K562 (cell line): Measurements from ENCODE around the gene UBE2QL1. TPM values are rescaled to one million over a fixed set of nuclear protein-coding genes. Genes with fewer than 3 reads are reported as not detected.
A peak's percentile ranks its signal among the peaks of the same experiment; 100 is the strongest.

Source experiments
- ATAC-seq: fragments of 200-7000 bp; cut with Tn5 transposase; 3 replicates; pipeline ENCODE4 v1.9.1; 2020; ENCODE audit warnings: moderate library complexity
- BruUV-seq: library from RNA; stranded (reverse); fragments of 400-500 nt; replicated peaks from 2 replicates; lab custom pipeline; 2021; lab: Mats Ljungman, UMichigan
- CTCF ChIA-PET: fragments of 300-600 bp; formaldehyde crosslinking; extraction: SDS; loops from one replicate; lab custom pipeline; 2021; ENCODE audit warnings: low intra/inter-chr PET ratio; lab: Yijun Ruan, JAX
- POLR2A ChIA-PET: fragments of 300-600, 350-650 bp; sonication (Branson Sonifier 250); formaldehyde crosslinking; extraction: SDS; loops from one replicate; lab custom pipeline; 2021; ENCODE audit warnings: antibody characterized with exemption, inconsistent platforms; lab: Yijun Ruan, JAX
- DNase-seq, 4 experiments: peaks; one replicate each; pipeline versions ENCODE4 v3.0.0 to v3.0.0-alpha.2; 2011 to 2018; ENCODE audit warnings: low spot score in 3 of 4, mixed read lengths in 3 of 4; ENCODE audit errors: extremely low read depth in 1 of 4
- FAIRE-seq: peaks from 2 replicates; lab custom pipeline; 2011; peaks lifted over from hg19 to GRCh38; lab: Jason Lieb, UNC
- H2AFZ ChIP-seq: 2 replicates; pipeline ENCODE4 v1.6.0; 2011; ENCODE audit warnings: low read depth, low read length, control low read depth, inconsistent platforms
- H3K27ac ChIP-seq: fragments of 200-600 bp; 3 replicates; pipeline ENCODE4 v1.8.0; 2011; ENCODE audit warnings: low read depth, mild to moderate bottlenecking, control low read depth, inconsistent platforms, low read length, moderate library complexity, mixed read lengths; ENCODE audit errors: extremely low read depth
- H3K27me3 ChIP-seq, 2 experiments: fragments of 300-600 bp in 1 of 2; 2 replicates in 1 of 2; 3 replicates in 1 of 2; pipeline versions ENCODE4 v1.6.0 to v1.8.0; 2011; ENCODE audit warnings: inconsistent platforms in 2 of 2, low read length in 2 of 2, mild to moderate bottlenecking in 1 of 2, mixed read lengths in 1 of 2, moderate library complexity in 1 of 2; ENCODE audit not compliant: control insufficient read depth in 2 of 2, insufficient read depth in 2 of 2
- H3K36me3 ChIP-seq: fragments of 300-600 bp; 3 replicates; pipeline ENCODE4 v1.8.0; 2011; ENCODE audit warnings: mild to moderate bottlenecking, low read length, inconsistent platforms; ENCODE audit not compliant: control insufficient read depth, insufficient read depth
- H3K4me1 ChIP-seq, 2 experiments: fragments of 200-600 bp in 1 of 2; replicated peaks in 1 of 2; 2 replicates in 1 of 2; 3 replicates in 1 of 2; pipeline versions ENCODE4 v1.5.1 to v1.8.0; 2011; ENCODE audit warnings: inconsistent platforms in 2 of 2, low read length in 2 of 2, mild to moderate bottlenecking in 1 of 2, mixed read lengths in 1 of 2, moderate library complexity in 1 of 2; ENCODE audit not compliant: control insufficient read depth in 2 of 2, insufficient read depth in 2 of 2
- H3K4me2 ChIP-seq: 2 replicates; pipeline ENCODE4 v1.6.1; 2011; ENCODE audit warnings: low read length, control low read depth, inconsistent platforms, mixed read lengths; ENCODE audit not compliant: insufficient read depth
- H3K4me3 ChIP-seq: fragments of 200-600 bp; sonication (generic), shearing (Covaris generic); 2 replicates; pipeline ENCODE4 v1.5.1; 2016; ENCODE audit warnings: control low read depth, inconsistent platforms
- H3K79me2 ChIP-seq: fragments of 200-600 bp; 3 replicates; pipeline ENCODE4 v1.8.0; 2011; ENCODE audit warnings: low read length, inconsistent platforms; ENCODE audit not compliant: control insufficient read depth, insufficient read depth
- H3K9ac ChIP-seq, 2 experiments: 2 replicates each; pipeline versions ENCODE4 v1.6.0 to v1.6.1; 2011; ENCODE audit warnings: low read depth in 2 of 2, low read length in 2 of 2, control low read depth in 1 of 2, inconsistent platforms in 1 of 2, mild to moderate bottlenecking in 1 of 2, mixed read lengths in 1 of 2; ENCODE audit not compliant: insufficient read depth in 1 of 2
- H3K9me1 ChIP-seq: one replicate; pipeline ENCODE4 v1.6.0; 2011; ENCODE audit warnings: inconsistent platforms, mild to moderate bottlenecking, low read length, moderate library complexity; ENCODE audit not compliant: control insufficient read depth, insufficient read depth
- H3K9me3 ChIP-seq: replicated peaks from 2 replicates; pipeline ENCODE4 v1.5.1; 2011; ENCODE audit warnings: low read depth, low read length, inconsistent platforms; ENCODE audit not compliant: control insufficient read depth, insufficient read depth
- H4K20me1 ChIP-seq: replicated peaks from 2 replicates; pipeline ENCODE4 v1.6.1; 2011; ENCODE audit warnings: low read length, inconsistent platforms, mixed read lengths; ENCODE audit not compliant: control insufficient read depth, insufficient read depth
- BHLHE40 ChIP-seq: IDR thresholded peaks from 2 replicates; pipeline ENCODE4 v1.6.1; 2011; ENCODE audit warnings: low read length, improper control_type of control experiment
- KDM4B ChIP-seq, 2 experiments: fragments of 450-650 bp in 1 of 2; sonication (generic) in 1 of 2; IDR thresholded peaks; 2 replicates each; pipeline ENCODE4 v1.6.1; 2016 to 2017; ENCODE audit warnings: borderline replicate concordance in 2 of 2, antibody characterized with exemption in 1 of 2, low read depth in 1 of 2, mild to moderate bottlenecking in 1 of 2
- PCBP1 ChIP-seq: fragments of 200-400 bp; formaldehyde crosslinking; IDR thresholded peaks from 2 replicates; pipeline ENCODE4 v1.6.1; 2018; ENCODE audit warnings: mild to moderate bottlenecking, low read depth, low read length; ENCODE audit not compliant: poor library complexity, severe bottlenecking
- RCOR1 ChIP-seq, 2 experiments: IDR thresholded peaks; 2 replicates each; pipeline ENCODE4 v1.6.1; 2012; ENCODE audit warnings: low read depth in 2 of 2, low read length in 2 of 2, borderline replicate concordance in 1 of 2, improper control_type of control experiment in 1 of 2
- SIN3B ChIP-seq: fragments of 450-650 bp; IDR thresholded peaks from 2 replicates; pipeline ENCODE4 v1.6.1; 2017; ENCODE audit warnings: low read depth, mild to moderate bottlenecking, moderate library complexity
- WGBS: fragments of 100-300 bp; shearing (Covaris generic); methylation state at CpG from one replicate; pipeline ENCODE4 v1.1.6; 2016; ENCODE audit warnings: low coverage, mixed read lengths; ENCODE audit not compliant: insufficient coverage; ENCODE audit errors: missing lambda C conversion rate; 5-methylcytosine and 5-hydroxymethylcytosine counted together
- in situ Hi-C: fragments of 300-500 bp; cut with MboI; formaldehyde crosslinking; loops from 4 replicates; pipeline ENCODE4 v1.15.0; 2018; ENCODE audit warnings: inconsistent platforms, mixed read lengths
- intact Hi-C: fragments of 100-400 bp; cut with micrococcal nuclease; formaldehyde crosslinking; loops from 2 replicates; pipeline ENCODE4 v1.14.2; 2022
- polyA plus RNA-seq, 8 experiments: library from polyadenylated mRNA; depleted of rRNA in 4 of 8; stranded (reverse) in 5 of 8; unstranded in 3 of 8; fragments of >200 nt; fragmentation: Nextera tagmentation in 2 of 8; fragmentation: Illumina TruSeq in 1 of 8; extraction: Ambion mirVana in 2 of 8; extraction: Trizol in 1 of 8; gene quantifications; 2 replicates each; pipeline versions ENCODE4 v1.2.1 to v1.2.3, GENCODE V29; 2011 to 2014; ENCODE audit warnings: inconsistent platforms in 1 of 8, missing spikeins in 1 of 8
- total RNA-seq, 7 experiments: library from RNA; depleted of rRNA in 6 of 7; stranded (reverse); fragments of >200 nt in 6 of 7; fragmentation: Illumina TruSeq in 2 of 7; extraction: Trizol in 2 of 7; gene quantifications; 2 replicates each; pipeline versions ENCODE4 v1.2.1 to v1.2.3, GENCODE V29; 2011 to 2021; ENCODE audit warnings: low replicate concordance in 1 of 7
- TF ChIP-seq, protein P1 (sequence below), 2 experiments: fragments of 450-650 bp; formaldehyde crosslinking in 1 of 2; IDR thresholded peaks; 2 replicates each; pipeline versions ENCODE4 v1.4.0 to v1.6.1; 2014 to 2020; ENCODE audit warnings: mild to moderate bottlenecking in 2 of 2, borderline replicate concordance in 1 of 2, low read depth in 1 of 2

The UBE2QL1 gene
- total and polyA plus RNA-seq, 9 of the 15 experiments (the other 6 are each of a cell fraction or from before 2014, with no cell fraction given): not detected

DNA sequence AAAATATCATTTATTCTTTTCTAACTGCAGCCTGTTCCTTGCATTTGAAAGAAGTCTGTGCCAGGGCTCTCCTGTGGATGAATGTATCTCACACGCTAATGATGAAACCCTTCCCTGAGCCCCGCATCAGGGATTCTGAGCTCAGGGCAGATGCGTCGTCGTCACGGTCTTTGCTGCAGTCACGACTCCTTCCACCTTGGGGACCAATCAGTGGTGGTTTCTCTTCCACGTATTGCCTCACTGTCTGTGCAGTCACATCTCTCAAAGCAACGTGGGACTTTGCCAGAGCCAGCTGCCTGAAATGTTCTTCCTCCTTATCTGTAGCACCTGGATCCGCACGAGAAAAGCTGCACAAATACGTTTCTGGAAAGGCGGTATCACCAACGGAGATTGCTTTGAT is 13.9 kb upstream of the UBE2QL1 start:
- FAIRE-seq: no peak
- ChIA-PET CTCF (interaction anchor here (1.2 kb wide), 1 partner anchor 943 kb away, joined by 3 read pairs; no protein-coding TSS in a partner anchor), POLR2A (interaction anchor here (2.0 kb wide), 1 partner anchor 12 kb away, joined by 5 read pairs; no protein-coding TSS in a partner anchor)
- Histone ChIP-seq H3K4me1 (no peaks in the 10 kb centered on the region), H3K9me1 (no peaks in the 10 kb centered on the region), H2AFZ (no peak overlapping the region), H4K20me1 (0 out of 2 replicates have a peak, but pooled peaks cover 7% of the 10 kb centered on the region), H3K27ac (no peak overlapping the region), H3K79me2 (no peaks in the 10 kb centered on the region), H3K9ac (no peak overlapping the region), H3K9me3 (no peaks in the 10 kb centered on the region), H3K4me3 (no peak overlapping the region), H3K27me3 (peaks cover 15 to 27% of the 10 kb centered on the region in 2 experiments), H3K4me2 (no peak overlapping the region), H3K36me3 (no peaks in the 10 kb centered on the region)
- BruUV-seq: no TSS peak
- no peak for DNase-seq
- WGBS: under 1% methylated on average over 14 of the region's 14 CpGs
- intact Hi-C loops: loop anchor here (5.0 kb wide), 1 partner anchor 142 kb away; no protein-coding TSS in a partner anchor
- TF ChIP-seq PCBP1: no peak
- no peak for ATAC-seq
- in situ Hi-C loops: no loop called here

DNA sequence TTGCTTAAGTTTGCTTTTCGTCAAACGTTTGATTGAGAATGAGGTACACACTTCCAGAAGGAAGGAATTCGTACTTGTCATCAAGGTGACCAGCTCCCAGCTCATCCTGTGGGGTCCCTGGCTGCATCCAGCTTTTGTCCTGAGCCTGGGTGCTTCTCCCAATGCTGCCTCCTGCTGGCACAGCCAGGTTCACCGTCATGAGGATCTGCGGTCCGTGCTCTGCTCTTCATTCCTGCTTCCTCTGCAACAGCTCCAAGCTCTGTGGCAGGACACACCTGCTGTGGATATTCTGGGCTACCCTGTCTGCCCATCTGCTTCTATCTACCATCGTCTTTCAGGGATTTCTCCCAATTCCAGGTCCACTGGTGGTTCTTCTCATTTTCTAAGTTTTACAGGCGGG is 13.3 kb upstream of the UBE2QL1 start:
- 2% methylated on average over 8 of the region's 8 CpGs for WGBS
- H3K27ac ChIP-seq: no peak overlapping the region
- ChIA-PET POLR2A (no interaction called here), CTCF (no interaction called here)
- no peaks in the 10 kb centered on the region for H3K9me1 ChIP-seq
- DNase-seq: peak; percentile 29 to 55 (median 36)
- H3K4me1 ChIP-seq: no peaks in the 10 kb centered on the region
- BruUV-seq: no TSS peak
- H3K27me3 ChIP-seq: peaks cover 15 to 27% of the 10 kb centered on the region in 2 experiments
- no peak overlapping the region for H3K4me3 ChIP-seq
- no peak overlapping the region for H3K9ac ChIP-seq
- no peaks in the 10 kb centered on the region for H3K36me3 ChIP-seq
- in situ Hi-C loops: no loop called here
- no peaks in the 10 kb centered on the region for H3K9me3 ChIP-seq
- no peak overlapping the region for H2AFZ ChIP-seq
- peak; percentile 73 for FAIRE-seq
- H3K79me2 ChIP-seq: no peaks in the 10 kb centered on the region
- ATAC-seq: peak; percentile 89
- no peak overlapping the region for H3K4me2 ChIP-seq
- 0 out of 2 replicates have a peak, but pooled peaks cover 7% of the 10 kb centered on the region for H4K20me1 ChIP-seq
- intact Hi-C loops: loop anchor here (5.0 kb wide), 1 partner anchor 143 kb away; no protein-coding TSS in a partner anchor
- TF ChIP-seq RCOR1 (IDR thresholded peaks at IDR 0.05; ENCODE audit: borderline replicate concordance in 1 of 2, low read depth in 2 of 2, low read length in 2 of 2): peak in 1 of 2 experiments; percentile 27; a peak in 1 of 4 replicates
- no peak for TF ChIP-seq KDM4B (IDR thresholded peaks at IDR 0.05; ENCODE audit: borderline replicate concordance in 2 of 2, low read depth in 1 of 2)
- no peak for TF ChIP-seq SIN3B
- TF ChIP-seq BHLHE40: 0 out of 2 replicates have a peak, but pooled peaks have one; percentile 12
- TF ChIP-seq, protein P1, sequence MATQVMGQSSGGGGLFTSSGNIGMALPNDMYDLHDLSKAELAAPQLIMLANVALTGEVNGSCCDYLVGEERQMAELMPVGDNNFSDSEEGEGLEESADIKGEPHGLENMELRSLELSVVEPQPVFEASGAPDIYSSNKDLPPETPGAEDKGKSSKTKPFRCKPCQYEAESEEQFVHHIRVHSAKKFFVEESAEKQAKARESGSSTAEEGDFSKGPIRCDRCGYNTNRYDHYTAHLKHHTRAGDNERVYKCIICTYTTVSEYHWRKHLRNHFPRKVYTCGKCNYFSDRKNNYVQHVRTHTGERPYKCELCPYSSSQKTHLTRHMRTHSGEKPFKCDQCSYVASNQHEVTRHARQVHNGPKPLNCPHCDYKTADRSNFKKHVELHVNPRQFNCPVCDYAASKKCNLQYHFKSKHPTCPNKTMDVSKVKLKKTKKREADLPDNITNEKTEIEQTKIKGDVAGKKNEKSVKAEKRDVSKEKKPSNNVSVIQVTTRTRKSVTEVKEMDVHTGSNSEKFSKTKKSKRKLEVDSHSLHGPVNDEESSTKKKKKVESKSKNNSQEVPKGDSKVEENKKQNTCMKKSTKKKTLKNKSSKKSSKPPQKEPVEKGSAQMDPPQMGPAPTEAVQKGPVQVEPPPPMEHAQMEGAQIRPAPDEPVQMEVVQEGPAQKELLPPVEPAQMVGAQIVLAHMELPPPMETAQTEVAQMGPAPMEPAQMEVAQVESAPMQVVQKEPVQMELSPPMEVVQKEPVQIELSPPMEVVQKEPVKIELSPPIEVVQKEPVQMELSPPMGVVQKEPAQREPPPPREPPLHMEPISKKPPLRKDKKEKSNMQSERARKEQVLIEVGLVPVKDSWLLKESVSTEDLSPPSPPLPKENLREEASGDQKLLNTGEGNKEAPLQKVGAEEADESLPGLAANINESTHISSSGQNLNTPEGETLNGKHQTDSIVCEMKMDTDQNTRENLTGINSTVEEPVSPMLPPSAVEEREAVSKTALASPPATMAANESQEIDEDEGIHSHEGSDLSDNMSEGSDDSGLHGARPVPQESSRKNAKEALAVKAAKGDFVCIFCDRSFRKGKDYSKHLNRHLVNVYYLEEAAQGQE (IDR thresholded peaks at IDR 0.05; ENCODE audit: borderline replicate concordance): peak; percentile 69; the same call in 1 of the 2 replicates
- TF ChIP-seq, protein P1 (CRISPR knock-in tag; IDR thresholded peaks at IDR 0.05; ENCODE audit: low read depth): no peak
